NCI-H1436 treated with DMSO at 0.1 percent for 48 hours (cell line): ENCODE results near the gene FRAS1.
A peak's percentile ranks its signal among the peaks of the same experiment; 100 is the strongest.
"Not testable (repeated sequence)": the region's sequence is repeated elsewhere in the genome, so short reads cannot be mapped to it uniquely, and the experiment has no call there.

ENCODE experiments used
- DNase-seq: peaks from one replicate; lab custom pipeline; 2025; lab: John Stamatoyannopoulos, UW

The FRAS1 gene

DNA sequence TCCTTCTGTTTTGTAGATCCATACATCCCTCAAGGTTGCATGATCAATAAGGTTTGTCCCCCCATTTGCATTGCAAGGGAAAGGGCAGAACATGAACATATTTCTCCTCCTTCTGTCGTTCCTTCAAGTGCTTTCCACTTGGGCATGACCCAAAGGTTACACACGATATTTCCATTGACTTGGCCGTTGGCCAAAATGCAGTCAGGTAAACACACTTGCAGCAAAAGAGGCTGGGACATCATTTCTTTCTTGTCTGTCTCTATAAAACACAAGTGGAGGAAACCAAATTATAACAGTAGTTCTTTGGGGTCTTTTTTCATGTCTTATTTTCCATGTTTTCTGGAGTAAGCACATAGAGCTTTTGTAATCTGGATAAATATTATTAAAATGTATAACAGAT, 156.1 kb downstream of the FRAS1 start:
- peak; percentile 7 for DNase-seq

DNA sequence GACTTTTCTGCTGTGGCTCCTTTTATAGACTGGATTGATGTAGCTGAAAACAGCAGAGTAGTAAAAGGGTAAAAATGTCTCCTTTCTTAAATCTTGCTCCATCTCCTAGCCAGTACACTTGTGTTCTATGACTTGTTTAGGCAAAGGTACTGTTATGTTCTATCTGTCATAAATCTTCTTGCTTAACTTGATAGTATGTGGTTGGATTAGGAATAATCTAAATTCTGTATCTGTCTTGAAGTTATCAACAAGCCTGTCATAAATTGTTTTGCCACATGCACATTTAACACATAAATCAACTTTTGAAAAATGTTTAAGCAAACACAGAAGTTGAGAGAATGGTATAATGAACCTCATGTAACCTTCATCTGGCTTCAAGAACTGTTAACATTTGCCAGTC, 157.0 kb downstream of the FRAS1 start:
- DNase-seq = no peak

DNA sequence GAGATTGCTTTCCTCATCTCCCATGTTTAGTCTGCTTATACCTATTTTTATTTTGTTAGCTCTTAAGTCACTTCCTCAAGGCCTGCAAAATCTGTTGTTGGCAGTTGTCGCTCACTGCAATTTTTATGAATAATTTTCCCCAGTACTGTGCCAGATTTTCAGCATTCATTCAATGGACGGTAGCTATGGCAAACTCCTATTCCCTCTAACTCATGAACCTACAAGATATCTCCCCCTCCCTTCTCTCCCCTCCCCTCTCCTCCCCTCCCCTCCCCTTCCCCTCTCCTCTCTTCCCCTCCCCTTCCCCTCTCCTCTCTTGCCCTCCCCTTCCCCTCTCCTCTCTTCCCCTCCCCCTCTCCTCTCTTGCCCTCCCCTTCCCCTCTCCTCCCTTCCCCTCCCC, 160.4 kb downstream of the FRAS1 start:
- no peak for DNase-seq

DNA sequence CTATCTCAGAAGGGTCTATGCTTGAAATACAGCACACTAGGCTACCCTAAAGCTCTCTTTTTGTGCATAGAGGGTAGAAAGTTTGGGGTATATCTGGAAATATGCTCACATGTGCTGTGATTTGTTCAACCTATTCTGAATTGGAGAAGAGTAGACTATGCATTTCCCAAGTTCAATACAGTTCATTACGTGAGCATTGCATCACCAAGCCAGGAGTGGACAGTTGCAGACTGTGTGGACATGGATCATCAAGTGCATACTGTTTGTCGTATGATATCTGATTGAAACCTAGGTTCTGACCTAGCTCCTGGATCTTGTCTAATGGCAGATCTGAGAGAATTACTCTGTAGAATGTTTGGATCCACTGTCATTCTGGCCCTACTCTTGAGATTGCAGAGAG, 161.1 kb downstream of the FRAS1 start:
- no peak for DNase-seq

DNA sequence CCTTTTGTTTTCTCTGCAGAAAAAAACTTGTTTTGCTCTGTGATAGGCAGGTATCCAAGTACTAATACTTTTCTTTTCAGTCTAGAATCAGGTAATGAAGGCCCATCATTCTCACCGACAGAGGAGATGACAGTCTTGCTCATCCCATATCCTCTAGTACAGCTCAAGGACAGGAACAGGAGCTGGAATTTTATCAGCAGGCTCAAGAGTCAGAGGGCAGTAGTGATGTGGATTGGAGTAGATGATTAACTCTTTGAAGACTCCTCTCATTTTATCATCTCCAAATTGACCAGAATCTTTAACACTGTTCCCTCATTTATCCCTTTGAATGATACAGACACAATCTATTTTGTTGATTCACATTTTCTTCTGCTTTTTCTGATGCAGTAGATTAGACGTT, 162.7 kb downstream of the FRAS1 start:
- DNase-seq = no peak

DNA sequence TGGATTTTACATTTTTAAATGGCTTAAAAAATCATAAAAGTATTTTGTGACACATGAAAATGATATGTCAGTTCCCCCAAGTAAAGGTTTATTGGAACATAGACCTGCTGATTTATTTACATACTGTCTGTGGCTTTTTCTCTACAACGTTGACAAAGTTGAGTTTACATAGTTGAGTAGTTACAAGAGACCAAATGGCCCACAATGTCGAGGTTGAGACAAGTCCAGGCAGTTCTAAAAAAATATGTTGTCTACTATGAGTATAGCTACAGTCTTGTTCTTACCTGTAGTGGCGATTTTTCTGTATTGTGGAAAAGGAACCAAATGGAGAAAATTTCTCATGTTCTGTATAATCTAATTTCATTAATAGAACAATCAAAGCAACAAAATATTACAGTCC, 163.2 kb downstream of the FRAS1 start:
- DNase-seq = no peak

DNA sequence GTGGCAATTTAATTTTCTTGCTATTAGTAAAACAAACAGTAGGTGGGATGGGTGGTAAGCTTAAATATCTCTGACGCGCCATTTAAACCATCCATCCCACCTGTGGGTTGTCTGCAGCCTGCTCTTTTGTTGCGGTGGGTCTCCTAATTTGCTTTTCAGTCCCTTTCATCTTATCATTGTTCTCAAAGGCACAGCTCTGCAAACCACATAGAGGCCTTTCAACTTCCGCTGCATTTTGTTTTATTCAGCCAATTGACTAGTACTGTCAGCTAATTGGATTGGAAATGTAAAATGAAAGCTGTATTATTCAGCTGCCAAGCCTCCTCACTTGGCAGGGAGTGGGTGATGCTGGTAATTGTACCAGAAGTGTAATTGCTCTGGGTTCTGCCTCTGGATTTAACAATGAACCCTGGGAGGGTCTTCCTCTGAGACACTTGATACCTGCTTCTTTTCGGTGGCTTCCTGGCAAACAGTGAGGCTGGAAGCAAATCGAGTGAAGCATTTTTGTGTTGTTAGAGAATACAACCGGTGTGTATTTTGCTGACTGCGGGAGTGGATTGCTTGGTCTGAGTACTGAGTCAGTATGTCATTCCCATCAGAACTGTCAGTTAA, 165.6 kb downstream of the FRAS1 start:
- peak; percentile 94 for DNase-seq

DNA sequence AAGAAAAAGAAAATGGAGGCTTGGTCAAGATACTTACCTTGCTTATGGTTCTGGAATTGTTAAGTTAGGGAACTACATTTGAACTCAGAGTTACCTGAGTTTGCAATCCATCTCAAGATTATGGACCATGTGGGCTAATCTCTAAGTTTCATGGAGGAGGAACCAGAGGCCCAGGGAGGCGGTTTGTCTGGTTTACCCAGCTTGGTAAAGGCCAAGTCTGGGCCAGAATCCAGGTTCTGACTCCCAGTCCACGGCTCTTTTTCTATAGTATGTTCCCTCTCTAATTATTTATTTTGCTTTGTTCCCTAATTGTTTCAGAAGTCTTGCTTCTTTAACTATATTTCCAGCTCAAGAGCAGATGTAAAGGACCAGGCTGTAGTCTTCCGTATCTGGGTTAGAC, 168.1 kb downstream of the FRAS1 start:
- no peak for DNase-seq

DNA sequence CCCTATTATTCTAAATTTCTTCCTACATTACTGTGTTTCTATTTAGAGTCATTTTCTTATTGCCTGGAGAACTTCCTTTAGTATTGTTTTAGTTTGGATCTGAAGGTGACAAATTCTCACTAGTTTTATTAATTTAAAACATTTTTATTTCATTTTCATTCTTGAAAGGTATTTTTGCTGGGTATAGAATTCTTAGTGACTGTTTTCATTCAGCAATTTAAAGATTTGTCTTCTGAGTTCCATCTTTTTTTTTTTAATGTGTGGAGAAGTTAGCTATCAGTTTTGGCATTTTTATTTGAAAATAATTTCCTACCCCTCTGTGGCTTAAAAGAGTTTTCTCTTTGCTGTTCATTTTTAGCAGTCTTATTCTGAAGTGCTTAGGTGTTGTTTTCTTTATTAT, 169.2 kb downstream of the FRAS1 start:
- no peak for DNase-seq

DNA sequence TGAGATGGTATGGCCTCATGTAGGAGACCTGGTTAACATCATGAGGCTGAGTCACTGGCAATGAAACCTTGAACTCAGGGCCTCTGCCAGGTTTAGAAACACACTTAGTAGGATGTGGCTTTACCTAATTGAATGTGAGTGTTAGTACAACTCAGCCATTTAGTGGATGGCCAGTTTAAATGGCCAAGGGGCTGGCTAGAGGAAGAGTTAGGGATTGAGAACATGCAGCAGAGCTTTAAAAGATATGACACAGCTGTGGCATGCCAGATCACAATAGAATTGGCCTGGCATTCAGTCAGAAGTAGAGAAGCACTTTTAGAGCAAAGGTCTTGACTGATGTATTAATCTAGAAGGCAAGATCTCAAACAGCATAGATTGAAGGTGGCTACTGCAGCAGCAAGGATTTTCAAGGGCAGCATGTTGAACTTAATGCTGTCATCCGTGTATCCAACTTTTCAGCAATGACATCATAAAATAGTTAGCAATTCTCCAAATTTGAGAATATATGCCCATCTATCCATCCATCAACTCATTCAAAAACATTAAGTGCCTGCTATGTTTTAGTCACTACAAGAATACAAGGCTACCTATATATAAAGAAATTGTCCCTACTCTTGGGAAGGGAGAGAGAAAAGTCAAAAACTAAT, 170.4 kb downstream of the FRAS1 start:
- DNase-seq = no peak

DNA sequence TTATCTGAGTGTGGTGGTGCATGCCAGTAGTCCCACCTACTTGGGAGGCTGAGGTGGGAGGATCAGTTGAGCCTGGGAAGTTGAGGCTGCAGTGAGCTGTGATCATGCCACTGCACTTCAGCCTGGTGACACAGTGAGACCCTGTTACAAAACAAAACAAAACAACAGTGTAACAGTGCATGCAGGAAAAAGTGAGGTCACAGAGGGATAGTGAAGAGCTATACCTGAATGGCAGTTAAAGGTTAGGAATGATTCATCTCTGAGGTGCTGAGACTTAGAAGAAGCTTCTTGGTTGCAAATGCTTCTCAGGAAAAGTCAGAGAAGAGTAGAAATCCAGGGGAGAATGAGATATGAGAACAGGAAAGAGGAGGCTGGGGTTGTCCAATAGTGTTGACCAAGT, 178.7 kb downstream of the FRAS1 start:
- no peak for DNase-seq

DNA sequence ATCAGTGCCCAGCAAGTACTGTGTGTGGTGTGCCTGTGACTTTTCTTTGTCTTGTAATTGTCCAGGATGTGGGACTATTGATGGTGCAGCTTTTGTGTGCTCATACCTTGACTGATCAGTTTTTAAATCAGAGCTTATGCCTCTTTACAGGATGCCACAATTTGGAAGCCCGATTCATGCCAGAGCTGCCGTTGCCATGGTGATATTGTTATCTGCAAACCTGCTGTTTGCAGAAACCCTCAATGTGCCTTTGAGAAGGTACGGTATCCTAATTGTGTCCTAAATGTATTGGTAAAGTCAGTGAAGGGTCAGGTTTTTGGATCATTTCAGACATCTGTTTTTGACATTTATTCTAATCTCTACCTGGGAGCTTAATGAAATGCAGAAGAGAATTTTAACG, 180.2 kb downstream of the FRAS1 start:
- no peak for DNase-seq

DNA sequence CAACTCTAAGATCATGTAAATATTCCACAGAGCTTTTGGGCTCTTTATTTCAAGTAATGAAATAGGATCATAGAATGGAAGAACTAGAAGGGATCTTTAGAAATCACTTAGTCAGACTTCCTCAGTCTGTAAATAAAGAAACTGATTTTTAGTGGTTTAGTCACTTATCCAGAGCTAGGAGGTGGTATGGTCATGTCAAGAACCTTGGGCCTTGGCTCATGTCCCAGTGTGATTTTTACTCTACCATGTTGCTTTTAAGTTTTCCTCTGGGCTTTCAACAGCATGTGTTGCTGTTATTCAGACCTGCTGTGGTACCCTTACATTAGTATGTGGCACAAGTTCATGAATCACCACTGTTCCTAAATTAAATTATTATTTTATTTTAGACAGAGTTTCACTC, 184.9 kb downstream of the FRAS1 start:
- no peak for DNase-seq

DNA sequence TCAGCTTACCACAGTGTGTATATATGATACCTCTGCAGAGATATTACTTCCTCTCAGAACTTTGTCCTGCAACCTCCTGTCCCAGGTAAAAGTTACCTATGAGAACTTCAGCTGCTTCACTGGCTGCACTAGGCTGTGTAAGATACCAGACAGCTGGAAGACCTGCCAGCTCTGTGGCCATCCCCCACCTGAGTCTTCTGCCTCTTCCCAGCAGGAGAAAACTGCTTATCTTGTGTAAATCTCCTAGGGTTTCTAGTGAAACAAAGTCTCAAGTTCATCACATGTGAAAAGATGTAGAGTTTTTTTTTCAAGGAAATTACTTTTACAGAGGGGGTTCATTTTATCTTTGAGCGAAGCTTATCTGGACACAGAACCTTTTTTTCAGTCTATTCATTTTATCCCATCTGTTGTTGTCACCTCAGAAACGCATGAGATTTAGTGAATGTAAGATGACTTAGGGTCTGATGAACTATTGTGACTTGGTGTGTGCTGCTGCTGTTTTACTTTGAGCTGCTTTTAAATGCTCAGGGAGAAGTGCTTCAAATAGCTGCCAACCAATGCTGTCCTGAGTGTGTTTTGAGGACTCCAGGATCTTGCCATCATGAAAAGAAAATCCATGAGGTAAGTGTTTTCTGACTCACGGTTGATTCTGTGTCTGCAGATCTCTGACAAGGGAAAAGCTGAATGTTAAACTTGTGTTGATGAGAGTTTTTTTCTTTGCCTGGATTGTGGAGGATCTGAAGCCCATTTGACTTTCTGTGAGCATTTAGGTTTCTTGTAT, 187.8 kb downstream of the FRAS1 start:
- no peak for DNase-seq

DNA sequence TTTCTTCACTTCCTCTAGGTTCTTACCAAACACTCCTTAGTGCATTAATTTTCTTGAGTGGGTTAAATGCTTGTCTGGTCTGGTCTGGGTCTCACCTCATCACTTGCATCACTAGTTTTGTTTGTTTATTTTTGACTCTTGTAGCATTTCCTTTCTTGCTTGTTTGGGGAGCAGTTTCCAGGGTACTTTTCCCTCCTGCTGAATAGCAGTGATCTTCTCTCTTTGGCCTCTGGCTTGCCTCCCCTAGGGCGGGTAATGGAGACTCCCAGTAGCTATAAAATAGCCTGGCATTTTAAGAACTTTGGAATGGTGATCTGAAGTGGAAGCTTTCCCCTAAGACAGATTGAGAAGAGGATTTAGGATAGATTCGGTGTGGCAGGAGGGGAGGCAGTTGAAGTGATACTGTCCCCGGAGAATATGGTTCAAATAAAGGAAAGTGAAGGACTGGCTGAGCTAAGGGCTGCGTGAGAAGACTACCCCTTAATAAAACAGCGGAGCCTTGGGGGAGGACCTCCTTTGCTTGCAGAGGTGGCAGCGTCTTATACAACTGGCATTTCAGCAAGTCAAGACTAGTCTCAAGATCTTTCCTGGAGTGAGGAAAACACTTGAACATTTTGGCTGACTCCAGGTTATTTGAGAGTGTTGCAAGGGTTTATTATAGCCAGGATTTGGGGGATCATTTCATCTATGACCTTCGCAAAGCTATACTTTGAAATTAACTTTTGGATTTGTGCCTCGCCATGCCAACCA, 190.6 kb downstream of the FRAS1 start:
- no peak for DNase-seq

DNA sequence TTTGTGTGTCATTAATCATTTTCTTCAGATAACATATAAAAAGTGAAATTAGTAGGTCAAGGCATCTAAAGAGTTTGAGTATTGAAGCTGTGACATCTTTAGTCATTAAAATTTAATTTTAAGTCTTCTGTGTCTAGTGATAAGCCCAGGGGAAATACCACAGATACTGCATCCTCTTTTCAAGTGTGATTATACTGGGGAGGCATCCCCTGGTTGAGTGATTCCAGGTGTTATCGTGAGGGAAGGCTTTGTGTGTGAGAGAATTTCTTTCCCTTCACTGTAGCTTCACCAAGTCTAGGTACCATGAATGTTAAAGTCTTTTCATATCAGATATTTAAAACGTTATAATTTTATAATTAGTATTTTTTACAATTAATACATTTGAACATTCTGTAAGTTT, 193.4 kb downstream of the FRAS1 start:
- no peak for DNase-seq

DNA sequence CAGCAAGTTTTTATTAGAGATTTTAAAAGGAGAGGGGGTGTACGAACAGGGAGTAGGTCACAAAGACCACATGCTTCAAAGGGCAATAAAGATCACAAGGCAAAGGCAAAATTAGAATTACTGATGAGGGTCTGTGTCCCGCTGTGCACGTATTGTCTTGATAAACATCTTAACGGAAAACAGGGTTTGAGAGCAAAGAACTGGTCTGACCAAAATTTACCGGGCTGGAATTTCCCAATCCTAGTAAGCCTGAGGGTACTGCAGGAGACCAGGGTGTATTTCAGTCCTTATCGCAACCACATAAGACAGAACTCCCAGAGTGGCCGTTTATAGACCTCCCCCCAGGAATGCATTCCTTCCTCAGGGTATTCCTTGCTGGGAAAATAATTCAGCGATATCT, 195.7 kb downstream of the FRAS1 start:
- DNase-seq = not testable (repeated sequence)

DNA sequence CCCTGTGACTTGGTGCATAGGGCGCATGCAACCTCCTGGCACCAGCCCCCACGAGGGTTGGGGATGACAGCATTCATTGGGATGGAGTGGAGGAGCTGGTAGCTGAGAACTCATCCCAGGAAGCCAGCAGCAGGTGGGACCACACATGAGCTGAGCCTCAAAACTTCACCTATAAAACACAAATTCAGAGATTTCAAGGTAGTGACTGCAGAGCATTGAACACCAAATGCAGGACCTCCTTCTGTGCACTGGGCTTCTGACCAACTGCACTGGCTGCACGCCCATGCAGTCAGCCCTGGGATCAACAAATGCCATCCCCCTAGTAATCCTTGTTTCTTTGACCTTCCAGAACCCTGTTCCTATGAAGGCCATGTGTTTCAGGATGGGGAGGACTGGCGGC, 197.8 kb downstream of the FRAS1 start:
- DNase-seq = no peak

DNA sequence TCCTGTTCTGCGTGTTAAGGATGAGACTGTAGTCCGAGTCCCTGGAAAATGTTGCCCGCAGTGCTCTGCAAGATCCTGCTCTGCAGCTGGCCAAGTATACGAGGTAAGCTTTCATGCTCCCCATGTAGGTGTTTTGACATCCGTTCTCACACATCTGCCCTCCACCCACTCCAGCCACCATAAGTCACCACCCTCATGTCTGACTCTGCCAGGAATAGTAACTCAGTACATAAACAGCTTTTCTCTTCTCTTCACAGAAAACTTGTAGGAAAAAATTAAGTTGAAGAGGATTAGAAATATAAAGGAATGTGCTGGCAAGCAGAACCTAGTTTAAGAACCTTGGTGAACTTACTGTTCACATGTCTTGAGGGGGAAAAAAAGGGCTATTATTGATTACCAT, 207.9 kb downstream of the FRAS1 start:
- DNase-seq = no peak

DNA sequence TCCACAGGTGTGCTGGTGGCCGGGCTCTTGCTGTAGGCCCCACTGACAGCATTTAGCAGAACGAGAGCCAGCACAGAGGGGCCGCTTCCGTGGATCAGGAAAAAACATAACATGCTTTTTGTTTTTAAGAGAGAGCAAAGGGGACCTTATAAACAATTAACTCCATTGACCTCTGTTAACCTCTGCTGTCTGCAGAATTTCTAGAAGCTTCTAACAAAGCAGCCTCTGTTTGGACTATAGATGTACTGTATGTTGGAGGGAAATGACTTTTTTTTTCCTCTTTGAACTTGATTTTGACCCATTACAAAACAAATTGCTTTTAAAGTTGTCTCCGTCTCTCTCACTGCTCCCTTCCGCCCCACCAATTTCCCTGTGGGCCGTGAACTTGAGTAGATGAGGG, 210.7 kb downstream of the FRAS1 start:
- DNase-seq = no peak

DNA sequence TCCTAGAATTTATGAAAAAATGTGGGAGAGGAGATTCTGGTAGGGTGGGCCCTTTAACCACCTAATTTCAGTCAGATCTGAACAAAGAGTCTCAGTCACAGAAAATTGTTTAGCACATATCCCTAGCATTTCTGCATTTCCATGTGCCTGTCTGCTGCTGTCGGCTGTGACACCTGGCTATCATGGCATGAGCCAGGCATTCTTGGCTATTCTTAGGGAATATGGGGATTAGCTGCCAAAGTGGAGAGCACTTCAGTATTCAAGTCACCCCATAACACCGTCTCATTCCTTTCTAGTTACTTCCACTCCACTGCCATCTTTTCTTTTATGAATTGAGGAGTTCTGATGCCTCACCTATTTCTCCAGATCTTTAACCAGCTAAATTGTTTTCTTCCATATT, 211.5 kb downstream of the FRAS1 start:
- DNase-seq = no peak

DNA sequence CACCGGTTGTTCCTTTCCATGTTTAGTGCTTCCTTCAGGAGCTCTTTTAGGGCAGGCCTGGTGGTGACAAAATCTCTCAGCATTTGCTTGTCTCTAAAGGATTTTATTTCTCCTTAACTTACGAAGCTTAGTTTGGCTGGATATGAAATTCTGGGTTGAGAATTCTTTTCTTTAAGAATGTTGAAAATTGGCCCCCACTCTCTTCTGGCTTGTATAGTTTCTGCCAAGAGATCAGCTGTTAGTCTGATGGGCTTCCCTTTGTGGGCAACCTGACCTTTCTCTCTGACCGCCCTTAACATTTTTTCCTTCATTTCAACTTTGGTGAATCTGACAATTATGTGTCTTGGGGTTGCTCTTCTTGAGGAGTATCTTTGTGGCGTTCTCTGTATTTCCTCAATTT, 218.3 kb downstream of the FRAS1 start:
- DNase-seq = not testable (repeated sequence)

DNA sequence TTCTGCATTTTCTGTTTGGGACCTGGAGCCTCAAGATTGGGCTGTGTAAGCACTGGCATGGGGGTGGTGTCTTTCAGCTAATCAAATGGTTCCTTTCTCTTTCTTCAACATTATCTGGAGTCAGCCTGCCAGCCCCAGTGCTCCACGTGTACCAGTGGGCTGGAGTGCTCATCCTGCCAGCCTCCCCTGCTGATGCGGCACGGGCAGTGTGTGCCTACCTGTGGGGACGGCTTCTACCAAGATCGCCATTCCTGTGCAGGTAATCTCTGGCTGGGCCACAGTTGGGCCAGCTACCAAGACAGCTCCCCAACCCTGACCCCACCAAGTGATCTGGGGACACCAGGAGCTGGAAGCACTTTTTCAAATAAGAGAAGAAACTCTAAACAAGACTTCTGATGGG, 229.2 kb downstream of the FRAS1 start:
- DNase-seq = no peak
